HL-60/S4 (cell line): Measurements from ENCODE around the gene ADGRL3.

ENCODE experiments used
- in situ Hi-C: fragments of 300-500 bp; cut with MboI; formaldehyde crosslinking; loops from 2 replicates; pipeline ENCODE4 v1.14.3; 2022; ENCODE audit warnings: low sequenced_read_pairs

ADGRL3 gene

DNA sequence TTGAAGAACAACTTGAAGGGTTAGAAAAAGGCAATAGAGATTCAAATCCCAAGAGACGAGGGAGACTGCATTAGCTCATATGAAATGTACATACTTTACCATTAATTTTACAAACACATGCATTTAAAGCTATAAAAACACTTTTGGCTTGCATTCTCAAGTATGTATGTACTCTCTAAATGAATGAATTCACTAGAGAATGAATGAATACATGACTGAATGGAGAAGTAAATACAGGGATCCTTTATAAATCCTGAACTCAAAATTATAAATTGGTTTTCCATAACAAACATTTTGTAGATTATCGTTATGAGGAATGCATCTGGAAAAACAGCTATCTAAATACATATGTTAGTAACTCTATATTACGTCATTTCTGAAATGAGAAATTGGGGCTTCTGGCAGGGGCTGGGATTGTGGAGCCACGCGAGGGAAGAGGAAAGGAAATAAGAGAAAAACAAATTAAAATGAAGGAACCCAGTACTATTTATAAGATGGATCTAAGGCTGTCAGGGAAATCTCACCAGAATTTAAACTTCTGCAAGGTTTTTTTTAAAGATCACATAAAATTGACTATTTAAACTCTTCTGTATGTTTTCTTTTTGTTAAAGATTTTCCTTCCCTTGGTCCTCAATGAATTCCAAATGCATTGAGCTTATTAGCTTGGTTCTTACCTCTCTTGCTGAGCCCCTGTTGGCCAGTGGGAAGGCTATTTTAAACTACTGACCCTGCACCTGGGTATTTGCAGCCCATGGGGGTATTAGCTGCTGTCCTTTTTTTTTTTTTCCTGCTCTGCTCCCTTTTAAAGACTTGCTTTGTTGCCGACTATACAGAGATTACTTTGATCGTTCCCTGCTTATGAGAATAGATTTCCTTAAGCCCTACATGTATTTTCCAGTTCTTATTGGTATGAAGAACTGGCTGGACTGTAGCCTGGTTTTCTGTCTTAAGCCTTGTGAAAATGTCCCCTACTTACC, 207.8 kb downstream of the ADGRL3 start:
- in situ Hi-C loops = no loop called here

GRCh38 chr4:61408861-61409260, 208.7 kb downstream of the ADGRL3 start:
- in situ Hi-C loops = no loop called here

DNA sequence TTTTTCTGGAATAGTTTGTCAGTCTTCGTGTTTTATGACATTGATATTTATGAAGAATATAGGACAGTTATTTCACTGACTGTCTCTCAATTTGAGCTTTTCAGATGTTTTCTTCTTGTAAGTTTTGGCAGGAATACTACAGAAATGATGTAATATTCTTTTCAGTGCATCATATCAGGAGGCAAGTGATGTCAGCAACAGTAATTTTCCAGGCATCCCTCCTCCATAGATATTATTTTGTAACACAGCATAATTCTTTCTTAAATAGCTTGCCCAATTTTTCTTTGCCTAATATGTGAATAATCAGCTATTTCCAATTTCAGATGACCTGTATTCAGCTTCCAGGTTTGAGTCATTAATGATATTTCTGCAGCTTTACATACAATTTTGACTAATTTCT, 211.1 kb downstream of the ADGRL3 start:
- in situ Hi-C loops = no loop called here

GRCh38 chr4:61425315-61425714, 225.2 kb downstream of the ADGRL3 start:
- in situ Hi-C loops = no loop called here

- in situ Hi-C loops = no loop called here
Observed at GRCh38 chr4:61426229-61426628, 226.1 kb downstream of the ADGRL3 start.

DNA sequence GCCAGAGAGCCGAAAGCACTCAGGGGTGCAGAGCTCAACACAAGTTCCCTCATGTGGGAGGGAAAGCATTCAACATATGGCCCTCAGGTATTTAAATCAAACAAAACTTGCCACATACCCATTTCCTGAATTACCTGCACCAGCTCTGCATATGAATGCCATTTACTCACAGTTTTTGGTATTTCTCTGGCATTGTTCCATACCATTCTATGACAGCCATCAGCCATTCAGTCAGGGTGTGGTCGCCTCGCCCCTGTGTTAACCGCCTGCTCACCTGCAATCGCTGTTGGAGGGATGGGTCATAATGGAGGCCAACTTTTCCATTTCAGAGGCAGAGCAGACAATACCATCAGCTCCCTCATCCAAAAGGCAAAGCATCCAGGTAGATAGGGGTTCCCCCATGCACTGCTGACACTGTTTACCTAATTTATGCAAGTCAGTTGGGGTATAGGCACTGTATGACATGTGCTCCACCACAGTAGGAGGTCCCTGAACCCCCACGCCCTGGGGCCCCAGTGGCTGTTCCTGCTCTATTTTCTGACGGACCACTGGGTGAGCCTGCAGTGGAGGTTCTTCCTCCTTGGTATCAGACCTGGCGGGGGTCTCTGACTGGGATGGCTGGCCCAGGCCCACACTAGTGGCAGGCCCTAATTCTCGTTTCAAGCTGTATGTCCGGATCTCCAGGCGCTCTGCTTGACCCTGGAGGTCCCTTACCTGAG, 227.1 kb downstream of the ADGRL3 start:
- in situ Hi-C loops = no loop called here

GRCh38 chr4:61427818-61428495, 227.8 kb downstream of the ADGRL3 start:
- in situ Hi-C loops = no loop called here

DNA sequence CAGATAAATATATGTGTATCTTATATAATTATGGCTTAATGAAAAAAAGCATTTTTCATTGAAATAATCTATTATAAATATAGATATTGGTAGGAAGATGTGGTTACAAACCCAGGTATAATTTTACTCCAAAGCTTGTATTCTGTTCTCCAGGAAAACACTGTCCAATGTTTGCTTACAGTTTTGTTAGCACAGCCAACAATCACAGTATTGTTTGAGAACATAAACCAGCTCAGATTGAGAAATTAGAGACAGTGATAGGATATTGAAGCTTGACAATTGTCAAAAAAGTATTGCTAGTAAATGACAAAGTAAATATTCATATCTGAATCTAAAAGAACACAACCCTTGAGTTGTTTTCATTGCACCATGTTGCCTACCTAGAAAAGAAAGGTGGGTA, 228.8 kb downstream of the ADGRL3 start:
- in situ Hi-C loops = no loop called here

GRCh38 chr4:61431131-61431530, 231.0 kb downstream of the ADGRL3 start:
- in situ Hi-C loops = no loop called here

- in situ Hi-C loops = no loop called here
Observed at GRCh38 chr4:61437923-61438322, 237.8 kb downstream of the ADGRL3 start.

DNA sequence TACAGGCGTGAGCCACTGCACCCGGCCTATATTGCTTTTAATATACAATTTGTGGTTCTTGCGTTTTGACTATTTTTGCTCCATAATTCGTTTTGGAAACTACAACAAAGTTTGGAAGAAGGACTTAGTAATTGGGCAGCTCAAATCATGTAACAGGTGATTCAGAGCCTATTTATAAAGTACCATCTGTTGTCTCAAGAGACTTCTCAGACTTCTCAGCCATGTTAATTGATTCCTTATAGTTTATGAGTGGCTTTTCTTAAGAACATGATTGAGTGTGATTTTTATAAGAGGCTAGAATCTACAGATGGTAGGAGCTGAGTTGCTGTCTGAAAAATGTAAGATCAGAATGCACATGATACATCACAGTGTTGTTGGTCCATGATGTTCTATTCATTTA, 240.2 kb downstream of the ADGRL3 start:
- in situ Hi-C loops = no loop called here

DNA sequence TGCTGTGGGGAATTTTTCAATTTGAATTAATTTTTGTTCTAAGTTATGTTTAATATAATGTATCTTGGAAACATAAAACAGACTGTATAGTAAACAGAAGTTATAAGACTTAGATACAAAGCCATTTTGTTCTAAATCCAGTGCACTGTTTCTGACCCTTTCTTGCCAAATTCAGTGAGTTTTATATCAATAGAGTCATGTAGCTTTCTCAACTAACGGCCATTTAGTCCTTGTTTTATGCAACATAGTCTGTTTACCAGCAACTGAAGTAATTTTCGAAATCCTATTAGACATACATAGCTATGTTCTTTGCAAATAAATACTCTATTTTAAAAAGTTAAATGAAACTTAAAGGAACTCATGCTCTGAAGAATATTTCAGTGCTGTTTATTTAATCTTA, 242.8 kb downstream of the ADGRL3 start:
- in situ Hi-C loops = no loop called here

GRCh38 chr4:61443813-61444510, 243.8 kb downstream of the ADGRL3 start:
- in situ Hi-C loops = no loop called here

- in situ Hi-C loops = no loop called here
Observed at GRCh38 chr4:61445374-61446063, 245.4 kb downstream of the ADGRL3 start.

DNA sequence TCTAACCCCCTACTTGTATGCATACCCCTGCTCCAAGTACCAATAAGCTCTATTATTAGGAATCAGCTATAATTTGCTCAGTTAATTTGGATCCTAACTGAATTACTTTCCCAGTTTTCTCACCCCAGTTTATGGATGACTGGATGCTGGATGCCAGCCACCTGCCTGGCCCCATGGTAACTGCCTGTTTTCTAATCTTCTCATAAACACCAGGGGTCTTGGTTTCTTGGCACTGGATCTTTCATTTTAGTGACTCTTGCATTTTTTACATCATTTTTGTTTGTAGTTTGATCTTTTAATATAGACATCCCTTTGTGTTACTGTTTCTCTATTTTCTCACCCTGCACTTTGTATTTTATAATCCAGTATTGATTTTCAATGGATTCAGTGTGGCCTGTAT, 246.8 kb downstream of the ADGRL3 start:
- in situ Hi-C loops = no loop called here

GRCh38 chr4:61447918-61448317, 247.8 kb downstream of the ADGRL3 start:
- in situ Hi-C loops = no loop called here

- in situ Hi-C loops = no loop called here
Observed at GRCh38 chr4:61451935-61452334, 251.8 kb downstream of the ADGRL3 start.

DNA sequence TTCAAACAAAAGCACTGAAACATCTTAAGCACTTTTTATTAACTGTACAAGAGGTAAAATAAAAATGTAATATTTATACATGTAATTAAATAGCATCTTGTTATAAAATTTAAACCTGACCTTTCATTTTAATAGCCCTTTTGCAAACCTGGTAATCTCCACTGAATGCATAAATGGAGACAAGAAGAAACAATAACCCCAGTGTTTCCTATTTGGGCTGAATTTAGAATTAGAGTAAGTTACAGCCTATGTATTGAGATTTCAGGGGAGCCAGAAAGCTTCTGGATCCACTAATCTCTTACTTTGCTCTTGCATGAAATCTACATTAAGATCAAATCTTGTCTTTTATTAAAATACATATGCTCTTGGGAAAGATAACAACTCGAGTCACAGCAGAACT, 261.8 kb downstream of the ADGRL3 start:
- in situ Hi-C loops = no loop called here

DNA sequence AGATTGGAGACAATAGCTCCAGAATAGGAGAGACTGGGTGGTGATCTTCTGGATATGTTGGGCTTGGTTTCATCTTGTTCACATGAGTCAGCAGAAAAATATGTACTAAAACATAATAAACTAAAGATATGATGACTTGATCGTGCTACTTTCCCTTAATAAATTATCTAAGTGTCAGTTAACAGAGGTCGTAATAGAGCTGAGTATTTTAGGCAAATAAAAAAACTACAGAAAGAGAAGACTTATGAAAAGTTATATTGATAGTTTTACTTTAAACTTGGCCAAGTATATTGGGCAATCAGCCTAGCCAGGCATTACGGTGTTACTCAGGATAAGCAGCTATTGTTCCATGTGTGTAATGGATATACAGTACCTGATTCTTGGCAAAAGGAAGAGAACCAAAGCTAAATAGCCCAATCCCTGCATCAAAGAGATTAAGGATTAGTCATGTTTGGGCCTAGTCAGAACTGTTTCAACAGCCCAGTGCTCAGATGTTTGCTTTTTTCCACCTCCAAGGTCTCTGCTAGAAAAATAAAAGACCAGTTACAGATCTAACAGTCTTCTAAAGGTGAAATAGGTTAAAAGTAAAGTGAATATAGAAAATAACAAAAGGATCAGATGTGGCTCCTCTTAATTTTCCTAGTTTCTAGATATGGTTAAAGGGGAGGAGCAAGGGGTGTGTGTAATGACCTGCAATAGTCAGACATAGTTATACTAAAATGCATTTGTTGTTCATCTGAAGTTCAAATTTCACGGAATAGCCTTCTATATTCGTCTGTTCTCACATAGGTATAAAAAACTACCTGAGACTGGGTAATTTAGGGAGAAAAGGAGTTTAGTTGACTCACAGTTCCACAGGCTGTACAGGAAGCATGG, 262.6 kb downstream of the ADGRL3 start:
- in situ Hi-C loops = no loop called here
